Measurements from ENCODE around the gene HEATR5A.

GRCh38 chr14:31400031-31400638, 20.2 kb downstream of the HEATR5A start:
- TF ChIP-seq RAD21 (conservative IDR thresholded peaks at IDR 0.05 in 1 of 2, IDR thresholded peaks at IDR 0.05 in 1 of 2) (no peak), CHD2 (IDR thresholded peaks at IDR 0.05; ENCODE audit: low read length, partially characterized antibody) (no peak), POLR2A (IDR thresholded peaks at IDR 0.05; ENCODE audit: low read length) (no peak), MYC (IDR thresholded peaks at IDR 0.05; ENCODE audit: borderline replicate concordance, low read length) (no peak), CTCF (IDR thresholded peaks at IDR 0.05) (no peak), USF2 (IDR thresholded peaks at IDR 0.05) (no peak), MAZ (IDR thresholded peaks at IDR 0.05; ENCODE audit: borderline replicate concordance, low read depth, low read length) (no peak), EP300 (IDR thresholded peaks at IDR 0.05) (no peak), SMC3 (IDR thresholded peaks at IDR 0.05) (no peak), POLR2AphosphoS2 (conservative IDR thresholded peaks at IDR 0.05; ENCODE audit: low read length) (no peak), PBX3 (IDR thresholded peaks at IDR 0.05) (no peak)
- TF ChIP-seq, protein P1, sequence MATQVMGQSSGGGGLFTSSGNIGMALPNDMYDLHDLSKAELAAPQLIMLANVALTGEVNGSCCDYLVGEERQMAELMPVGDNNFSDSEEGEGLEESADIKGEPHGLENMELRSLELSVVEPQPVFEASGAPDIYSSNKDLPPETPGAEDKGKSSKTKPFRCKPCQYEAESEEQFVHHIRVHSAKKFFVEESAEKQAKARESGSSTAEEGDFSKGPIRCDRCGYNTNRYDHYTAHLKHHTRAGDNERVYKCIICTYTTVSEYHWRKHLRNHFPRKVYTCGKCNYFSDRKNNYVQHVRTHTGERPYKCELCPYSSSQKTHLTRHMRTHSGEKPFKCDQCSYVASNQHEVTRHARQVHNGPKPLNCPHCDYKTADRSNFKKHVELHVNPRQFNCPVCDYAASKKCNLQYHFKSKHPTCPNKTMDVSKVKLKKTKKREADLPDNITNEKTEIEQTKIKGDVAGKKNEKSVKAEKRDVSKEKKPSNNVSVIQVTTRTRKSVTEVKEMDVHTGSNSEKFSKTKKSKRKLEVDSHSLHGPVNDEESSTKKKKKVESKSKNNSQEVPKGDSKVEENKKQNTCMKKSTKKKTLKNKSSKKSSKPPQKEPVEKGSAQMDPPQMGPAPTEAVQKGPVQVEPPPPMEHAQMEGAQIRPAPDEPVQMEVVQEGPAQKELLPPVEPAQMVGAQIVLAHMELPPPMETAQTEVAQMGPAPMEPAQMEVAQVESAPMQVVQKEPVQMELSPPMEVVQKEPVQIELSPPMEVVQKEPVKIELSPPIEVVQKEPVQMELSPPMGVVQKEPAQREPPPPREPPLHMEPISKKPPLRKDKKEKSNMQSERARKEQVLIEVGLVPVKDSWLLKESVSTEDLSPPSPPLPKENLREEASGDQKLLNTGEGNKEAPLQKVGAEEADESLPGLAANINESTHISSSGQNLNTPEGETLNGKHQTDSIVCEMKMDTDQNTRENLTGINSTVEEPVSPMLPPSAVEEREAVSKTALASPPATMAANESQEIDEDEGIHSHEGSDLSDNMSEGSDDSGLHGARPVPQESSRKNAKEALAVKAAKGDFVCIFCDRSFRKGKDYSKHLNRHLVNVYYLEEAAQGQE (IDR thresholded peaks at IDR 0.05), result no peak
